Ishikawa (cell line): ENCODE measurements around the gene CCDC192.

Experiments
- CEBPB ChIP-seq: IDR thresholded peaks from 2 replicates; pipeline ENCODE4 v1.6.1; 2012
- CREB1 ChIP-seq: IDR thresholded peaks from 2 replicates; pipeline ENCODE4 v1.6.1; 2012; ENCODE audit warnings: low read depth
- EGR1 ChIP-seq: IDR thresholded peaks from 2 replicates; pipeline ENCODE4 v1.6.1; 2012
- EP300 ChIP-seq: IDR thresholded peaks from 2 replicates; pipeline ENCODE4 v1.6.1; 2012; ENCODE audit warnings: borderline replicate concordance
- FOXM1 ChIP-seq: IDR thresholded peaks from 2 replicates; pipeline ENCODE4 v1.6.1; 2012; ENCODE audit warnings: low read depth, borderline replicate concordance
- NFIC ChIP-seq: IDR thresholded peaks from 2 replicates; pipeline ENCODE4 v1.6.1; 2012
- RAD21 ChIP-seq: IDR thresholded peaks from 2 replicates; pipeline ENCODE4 v1.6.1; 2012; ENCODE audit warnings: low read depth
- REST ChIP-seq: IDR thresholded peaks from 2 replicates; pipeline ENCODE4 v1.6.1; 2012; ENCODE audit warnings: low read depth, mild to moderate bottlenecking
- TAF1 ChIP-seq: IDR thresholded peaks from 2 replicates; pipeline ENCODE4 v1.6.1; 2012; ENCODE audit warnings: low read depth, mild to moderate bottlenecking
- TCF12 ChIP-seq: IDR thresholded peaks from 2 replicates; pipeline ENCODE4 v1.6.1; 2012; ENCODE audit warnings: low read depth
- TEAD4 ChIP-seq: IDR thresholded peaks from 2 replicates; pipeline ENCODE4 v1.6.1; 2012
- YY1 ChIP-seq: IDR thresholded peaks from 2 replicates; pipeline ENCODE4 v1.6.1; 2012; ENCODE audit warnings: low read depth
- ZBTB7A ChIP-seq: IDR thresholded peaks from 2 replicates; pipeline ENCODE4 v1.6.1; 2012; ENCODE audit warnings: low read depth
- TF ChIP-seq, protein P1 (sequence below): IDR thresholded peaks from 2 replicates; pipeline ENCODE4 v1.6.1; 2012
- TF ChIP-seq, protein P2 (sequence below): IDR thresholded peaks from 2 replicates; pipeline ENCODE4 v1.6.1; 2012

The CCDC192 gene

DNA sequence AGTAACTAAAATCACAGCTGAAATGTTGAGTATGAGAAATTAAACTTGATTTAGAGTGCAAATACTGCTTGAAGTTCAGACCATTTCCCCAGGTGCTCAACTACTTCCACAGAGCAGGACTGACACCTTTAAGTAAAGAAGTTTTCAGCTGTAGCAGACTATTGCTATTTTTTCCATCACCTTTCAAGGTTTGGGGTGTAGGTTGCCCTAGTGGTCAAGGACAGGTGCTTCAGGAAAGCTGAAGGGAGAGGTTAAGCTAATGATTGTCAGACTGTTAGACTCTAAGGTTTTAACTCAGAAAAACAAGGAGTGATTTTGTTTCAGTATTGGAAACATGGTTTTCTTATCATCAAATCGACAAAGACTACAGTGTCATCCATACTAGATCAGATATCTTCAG lies 162.1 kb downstream of the CCDC192 start:
- TF ChIP-seq CEBPB (no peak), TEAD4 (no peak), YY1 (no peak), EP300 (no peak), RAD21 (no peak), NFIC (no peak), REST (no peak), ZBTB7A (no peak), TAF1 (no peak), CREB1 (no peak)
- TF ChIP-seq, protein P1, sequence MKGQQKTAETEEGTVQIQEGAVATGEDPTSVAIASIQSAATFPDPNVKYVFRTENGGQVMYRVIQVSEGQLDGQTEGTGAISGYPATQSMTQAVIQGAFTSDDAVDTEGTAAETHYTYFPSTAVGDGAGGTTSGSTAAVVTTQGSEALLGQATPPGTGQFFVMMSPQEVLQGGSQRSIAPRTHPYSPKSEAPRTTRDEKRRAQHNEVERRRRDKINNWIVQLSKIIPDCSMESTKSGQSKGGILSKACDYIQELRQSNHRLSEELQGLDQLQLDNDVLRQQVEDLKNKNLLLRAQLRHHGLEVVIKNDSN = no peak

GRCh38 chr5:127867022-127867783 lies 164.0 kb downstream of the CCDC192 start:
- TF ChIP-seq RAD21 (no peak), TEAD4 (no peak), TCF12 (no peak), EGR1 (no peak), NFIC (no peak), CREB1 (no peak), CEBPB (no peak)
- TF ChIP-seq, protein P1 = no peak

- TF ChIP-seq FOXM1 (no peak), REST (no peak), TAF1 (no peak), EGR1 (no peak), TCF12 (no peak), TEAD4 (no peak), ZBTB7A (no peak), RAD21 (no peak), YY1 (no peak), CREB1 (no peak), EP300 (no peak), CEBPB (no peak), NFIC (no peak)
- TF ChIP-seq, protein P1 = no peak
- TF ChIP-seq, protein P2, sequence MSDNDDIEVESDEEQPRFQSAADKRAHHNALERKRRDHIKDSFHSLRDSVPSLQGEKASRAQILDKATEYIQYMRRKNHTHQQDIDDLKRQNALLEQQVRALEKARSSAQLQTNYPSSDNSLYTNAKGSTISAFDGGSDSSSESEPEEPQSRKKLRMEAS = no peak
These were observed 167.7 kb downstream of the CCDC192 start for GRCh38 chr5:127870914-127871313.

DNA sequence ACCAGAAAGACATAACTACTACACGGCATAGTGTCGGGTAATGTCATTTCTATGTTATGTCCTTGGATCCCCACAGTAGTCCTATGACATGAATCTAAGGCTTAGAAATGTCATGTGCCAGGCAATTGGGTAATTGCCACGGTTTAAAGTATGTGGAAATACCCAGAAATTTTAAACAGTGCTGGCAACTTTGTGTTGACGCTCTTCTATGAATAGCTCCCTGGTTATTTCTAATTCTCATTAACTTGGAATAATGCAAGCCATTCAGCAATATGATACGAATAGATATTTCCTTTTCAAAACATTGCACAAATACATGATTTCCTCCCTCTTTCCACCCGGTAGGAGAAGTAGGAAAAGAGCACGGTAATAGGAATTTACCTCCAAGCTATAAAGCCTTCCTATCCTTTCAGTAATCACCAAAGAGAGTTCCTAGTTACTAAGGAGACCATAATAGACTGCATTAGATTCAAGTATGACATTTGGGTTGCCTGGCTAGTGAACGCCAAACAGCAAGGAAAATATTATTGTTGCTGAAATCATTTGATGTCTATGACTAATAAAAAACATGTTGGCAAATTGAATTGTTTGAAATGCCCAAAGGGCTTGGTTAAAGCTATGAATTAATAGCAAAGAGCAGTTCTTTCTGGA lies 168.4 kb downstream of the CCDC192 start:
- TF ChIP-seq YY1 (no peak), TAF1 (no peak), EP300 (no peak), CEBPB (no peak), NFIC (no peak)
- TF ChIP-seq, protein P1 = no peak

DNA sequence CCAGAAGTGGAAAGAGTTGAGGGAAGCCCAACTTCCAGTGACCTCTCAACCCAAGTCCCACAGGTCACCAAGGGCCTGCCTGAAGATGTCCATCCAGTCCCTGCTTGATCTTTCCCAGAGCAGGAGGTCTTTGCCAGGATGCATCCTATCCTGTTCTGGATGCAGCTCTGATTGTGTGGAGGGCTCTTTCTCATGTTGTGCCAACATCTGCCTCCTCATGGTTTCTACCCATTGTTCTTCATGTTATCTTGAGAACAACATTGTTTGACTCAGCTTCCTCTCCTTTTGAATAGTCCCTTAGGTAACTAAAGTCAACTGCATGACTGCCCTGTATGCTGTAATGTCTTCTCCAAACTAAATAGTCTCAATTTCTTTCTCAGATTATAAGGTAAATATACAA lies 169.3 kb downstream of the CCDC192 start:
- TF ChIP-seq TAF1 (no peak), TEAD4 (no peak), EGR1 (no peak), CREB1 (no peak), NFIC (no peak), CEBPB (no peak), REST (no peak), RAD21 (no peak), ZBTB7A (no peak), TCF12 (no peak), FOXM1 (no peak), YY1 (no peak)
- TF ChIP-seq, protein P1 = no peak
- TF ChIP-seq, protein P2 = no peak
